Rectal smooth muscle tissue (tissue), 1 donor: ENCODE data around the gene EXT2.
A peak's percentile ranks its signal among the peaks of the same experiment; 100 is the strongest.

Source experiments
- H3K27ac ChIP-seq: one replicate; pipeline ENCODE4 v1.7.0; 2013; ENCODE audit warnings: low read depth, low read length, inconsistent platforms
- H3K27me3 ChIP-seq: one replicate; pipeline ENCODE4 v1.7.0; 2013; ENCODE audit warnings: low read length; ENCODE audit not compliant: control insufficient read depth, insufficient read depth
- H3K36me3 ChIP-seq: one replicate; pipeline ENCODE4 v1.7.0; 2013; ENCODE audit warnings: low read length; ENCODE audit not compliant: control insufficient read depth, insufficient read depth
- H3K4me1 ChIP-seq: one replicate; pipeline ENCODE4 v1.7.0; 2013; ENCODE audit warnings: low read length; ENCODE audit not compliant: control insufficient read depth, insufficient read depth
- H3K4me3 ChIP-seq: one replicate; pipeline ENCODE4 v1.7.0; 2013; ENCODE audit warnings: low read length
- H3K9ac ChIP-seq: one replicate; pipeline ENCODE4 v1.7.0; 2013; ENCODE audit warnings: low read length

EXT2 gene

DNA sequence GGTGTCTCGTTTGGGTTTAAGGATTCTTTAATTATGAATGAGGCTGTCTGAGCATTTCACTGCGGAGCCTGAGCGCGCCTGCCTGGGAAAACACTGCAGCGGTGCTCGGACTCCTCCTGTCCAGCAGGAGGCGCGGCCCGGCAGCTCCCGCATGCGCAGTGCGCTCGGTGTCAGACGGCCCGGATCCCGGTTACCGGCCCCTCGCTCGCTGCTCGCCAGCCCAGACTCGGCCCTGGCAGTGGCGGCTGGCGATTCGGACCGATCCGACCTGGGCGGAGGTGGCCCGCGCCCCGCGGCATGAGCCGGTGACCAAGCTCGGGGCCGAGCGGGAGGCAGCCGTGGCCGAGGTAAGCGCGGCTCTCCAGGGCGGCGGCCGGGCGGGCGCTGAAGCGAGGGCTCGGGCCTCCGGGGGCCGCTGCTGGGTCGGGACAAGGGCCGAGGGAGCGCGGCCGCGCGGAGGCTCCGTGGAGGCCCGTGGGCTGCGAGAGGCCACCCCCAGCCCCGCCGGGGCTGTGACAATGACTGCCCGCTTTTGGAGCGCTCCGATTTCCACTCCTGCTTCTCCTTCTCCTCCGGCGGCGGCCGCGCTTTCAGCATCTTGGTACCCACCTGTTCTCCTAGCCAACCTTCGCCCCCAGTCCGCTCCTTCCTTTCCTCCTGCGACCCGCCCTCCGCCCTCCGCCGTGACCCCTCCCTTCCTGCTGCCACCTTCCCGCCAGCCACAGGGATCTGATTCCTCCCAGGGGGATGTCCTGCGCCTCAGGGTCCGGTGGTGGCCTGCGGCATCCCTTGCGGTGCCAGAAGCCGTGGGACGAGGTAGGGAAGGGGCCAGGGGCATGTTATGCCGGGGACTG lies at the start of gene EXT2:
EXT2 (plus strand) TSS at position 173 of the 854 bp plus-strand sequence. CDS start 12,035 bp downstream, outside the sequence.
- Histone ChIP-seq H3K4me1 (peaks cover 7% of the 10 kb centered on the region), H3K27me3 (no peaks in the 10 kb centered on the region), H3K4me3 (peak within 1 kb of the TSS; percentile 87), H3K27ac (peak within 1 kb of the TSS; percentile 68), H3K9ac (peak within 1 kb of the TSS; percentile 72), H3K36me3 (no peaks in the 10 kb centered on the region)

- H3K36me3 ChIP-seq = no peaks in the 10 kb centered on the region
- H3K27me3 ChIP-seq = no peaks in the 10 kb centered on the region
- no peak overlapping the region for H3K9ac ChIP-seq
- H3K27ac ChIP-seq = no peak overlapping the region
- H3K4me3 ChIP-seq = no peak overlapping the region
- H3K4me1 ChIP-seq = no peaks in the 10 kb centered on the region
Measured at GRCh38 chr11:44046182-44046581, 49.3 kb upstream of the EXT2 start.

GRCh38 chr11:44047298-44047697 lies 48.2 kb upstream of the EXT2 start:
- H3K27me3 ChIP-seq = no peaks in the 10 kb centered on the region
- H3K9ac ChIP-seq = no peak overlapping the region
- no peaks in the 10 kb centered on the region for H3K36me3 ChIP-seq

DNA sequence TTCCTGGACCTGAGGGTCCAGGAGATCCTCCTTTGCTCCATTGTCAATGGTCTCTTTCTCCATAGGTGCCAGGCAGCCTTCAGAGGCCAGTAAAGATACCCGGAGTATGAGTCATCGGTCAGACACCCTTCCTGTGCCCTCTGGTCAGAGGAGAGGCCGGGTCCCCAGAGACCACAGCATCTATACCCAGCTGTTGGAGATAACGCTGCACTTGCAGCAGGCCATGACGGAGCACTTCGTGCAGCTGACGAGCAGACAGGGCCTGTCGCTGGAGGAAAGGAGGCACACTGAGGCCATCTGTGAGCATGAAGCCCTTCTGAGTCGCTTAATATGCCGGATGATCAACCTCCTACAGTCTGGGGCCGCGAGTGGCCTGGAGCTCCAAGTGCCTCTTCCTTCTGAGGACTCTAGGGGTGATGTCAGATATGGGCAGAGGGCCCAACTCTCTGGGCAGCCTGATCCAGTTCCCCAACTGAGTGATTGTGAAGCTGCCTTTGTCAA lies 47.5 kb upstream of the EXT2 start, which contains the start of gene ACCSL:
ACCSL (plus strand) TSS at position 51 of the 501 bp plus-strand sequence; CDS start at position 107, 56 bp downstream.
- H3K27ac ChIP-seq = no peak within 1 kb of the TSS
- no peak within 1 kb of the TSS for H3K4me3 ChIP-seq
- H3K27me3 ChIP-seq = no peaks in the 10 kb centered on the region
- no peaks in the 10 kb centered on the region for H3K4me1 ChIP-seq
- H3K9ac ChIP-seq = no peak within 1 kb of the TSS
- no peaks in the 10 kb centered on the region for H3K36me3 ChIP-seq

More at GRCh38 chr11:44047298-44047697, 48.2 kb upstream of the EXT2 start:
- no peaks in the 10 kb centered on the region for H3K4me1 ChIP-seq
- H3K27ac ChIP-seq = no peak overlapping the region
- no peak overlapping the region for H3K4me3 ChIP-seq

DNA sequence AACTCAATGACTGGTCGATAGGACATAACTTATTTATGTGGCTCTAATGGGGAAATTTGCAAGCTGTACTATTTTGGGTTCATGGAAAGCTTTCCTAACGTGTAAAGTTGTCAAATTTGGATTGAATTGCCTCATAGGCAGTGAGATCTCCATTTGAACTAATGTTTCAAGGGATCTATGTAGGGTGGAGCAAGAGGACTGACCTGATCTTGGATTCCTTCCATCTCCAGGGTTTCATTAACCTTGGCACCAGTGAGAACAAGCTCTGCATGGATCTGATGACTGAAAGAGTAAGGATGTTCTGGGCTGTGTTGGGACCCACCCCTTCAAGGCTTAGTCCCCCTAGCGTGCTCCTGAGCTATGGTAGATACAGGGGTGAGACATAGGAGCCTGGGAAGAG lies 45.6 kb upstream of the EXT2 start:
- no peaks in the 10 kb centered on the region for H3K36me3 ChIP-seq
- no peaks in the 10 kb centered on the region for H3K4me1 ChIP-seq
- no peak overlapping the region for H3K27ac ChIP-seq
- no peaks in the 10 kb centered on the region for H3K27me3 ChIP-seq
- H3K4me3 ChIP-seq = no peak overlapping the region
- no peak overlapping the region for H3K9ac ChIP-seq

GRCh38 chr11:44051171-44051570 lies 44.3 kb upstream of the EXT2 start:
- Histone ChIP-seq H3K4me3 (no peak overlapping the region), H3K36me3 (no peaks in the 10 kb centered on the region), H3K27ac (no peak overlapping the region), H3K27me3 (no peaks in the 10 kb centered on the region), H3K9ac (no peak overlapping the region), H3K4me1 (no peaks in the 10 kb centered on the region)

- no peaks in the 10 kb centered on the region for H3K4me1 ChIP-seq
- no peak overlapping the region for H3K9ac ChIP-seq
- no peaks in the 10 kb centered on the region for H3K27me3 ChIP-seq
- no peak overlapping the region for H3K27ac ChIP-seq
- H3K4me3 ChIP-seq = no peak overlapping the region
- H3K36me3 ChIP-seq = no peaks in the 10 kb centered on the region
Measured at GRCh38 chr11:44057340-44057739, 38.1 kb upstream of the EXT2 start.

GRCh38 chr11:44058275-44058674 lies 37.2 kb upstream of the EXT2 start:
- H3K4me3 ChIP-seq = no peak overlapping the region
- H3K27me3 ChIP-seq = no peaks in the 10 kb centered on the region
- H3K4me1 ChIP-seq = no peaks in the 10 kb centered on the region
- H3K27ac ChIP-seq = no peak overlapping the region
- H3K36me3 ChIP-seq = no peaks in the 10 kb centered on the region
- no peak overlapping the region for H3K9ac ChIP-seq

DNA sequence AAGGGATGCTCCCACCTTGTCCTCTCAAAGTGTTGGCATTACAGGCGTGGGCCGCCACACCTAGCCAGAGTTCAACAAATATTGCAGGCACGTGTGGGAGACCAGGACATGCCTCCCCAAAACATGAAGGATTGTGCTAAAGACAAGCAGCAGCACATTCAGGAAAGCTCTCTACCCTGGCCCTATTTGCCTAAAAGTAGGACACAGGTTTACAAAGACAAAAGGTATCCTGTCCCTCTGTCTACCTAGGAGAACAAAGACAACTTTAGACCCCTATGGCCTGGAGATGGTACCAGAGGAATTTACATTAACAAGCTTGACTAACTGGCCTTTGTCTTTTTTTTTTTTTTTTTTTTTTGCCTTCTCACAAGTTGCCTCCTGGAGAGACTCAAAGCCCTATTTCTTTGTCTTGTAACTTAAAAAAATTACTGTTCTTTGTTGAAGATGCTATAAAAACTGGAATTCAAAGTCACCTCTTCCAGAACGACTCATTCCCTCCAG lies 30.3 kb upstream of the EXT2 start:
- H3K27ac ChIP-seq = peak overlapping the region; percentile 92
- H3K4me3 ChIP-seq = no peak overlapping the region
- no peaks in the 10 kb centered on the region for H3K27me3 ChIP-seq
- H3K4me1 ChIP-seq = no peaks in the 10 kb centered on the region
- H3K9ac ChIP-seq = no peak overlapping the region
- no peaks in the 10 kb centered on the region for H3K36me3 ChIP-seq

DNA sequence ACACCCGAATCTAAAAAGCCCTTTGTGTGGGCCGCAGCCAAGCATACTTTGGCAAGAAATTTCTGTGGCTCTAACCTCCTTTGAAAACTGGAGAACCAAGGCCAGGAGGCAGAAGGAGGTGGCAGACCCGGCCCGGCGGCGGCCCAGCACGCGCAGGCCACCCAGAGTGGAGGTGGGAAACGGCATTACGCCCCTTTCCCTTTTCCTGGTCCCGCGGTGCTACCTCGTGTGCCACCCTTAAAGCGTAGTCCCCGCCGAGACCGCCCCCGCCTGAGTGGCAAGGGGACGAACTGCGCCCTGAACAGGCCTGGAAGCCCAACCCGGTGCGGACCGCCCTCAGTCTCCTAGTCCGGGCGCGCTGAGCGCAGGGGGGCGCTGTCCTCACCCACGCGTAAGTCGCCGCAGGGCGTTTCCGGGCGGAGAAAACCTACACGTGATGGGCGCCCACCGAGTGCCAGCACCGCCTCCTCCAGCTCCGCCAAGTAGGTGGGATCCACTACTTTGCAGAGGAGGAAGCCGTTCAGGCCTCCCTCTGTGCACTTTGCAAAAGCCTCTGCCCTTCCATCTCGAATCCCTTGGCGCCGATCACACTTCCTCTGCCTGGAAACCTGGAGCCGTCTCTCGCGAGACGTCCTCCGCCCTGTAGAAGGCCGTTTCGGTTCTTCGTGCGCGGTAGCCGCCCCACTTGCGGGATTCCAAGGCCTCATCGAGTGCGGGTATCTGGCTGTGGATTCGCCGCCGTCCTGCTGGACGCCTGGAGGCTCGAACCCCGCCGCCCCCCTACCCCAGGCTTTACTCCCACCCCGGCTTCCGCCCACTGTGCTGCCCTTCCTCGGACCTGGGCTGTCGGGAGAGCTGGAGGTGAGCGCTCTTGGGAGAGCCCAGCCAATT lies 29.4 kb upstream of the EXT2 start, which contains the start of gene ACCS:
ACCS (plus strand) TSS at position 430 of the 891 bp plus-strand sequence. CDS start 1,358 bp downstream, outside the sequence.
- H3K4me1 ChIP-seq = no peaks in the 10 kb centered on the region
- no peaks in the 10 kb centered on the region for H3K36me3 ChIP-seq

DNA sequence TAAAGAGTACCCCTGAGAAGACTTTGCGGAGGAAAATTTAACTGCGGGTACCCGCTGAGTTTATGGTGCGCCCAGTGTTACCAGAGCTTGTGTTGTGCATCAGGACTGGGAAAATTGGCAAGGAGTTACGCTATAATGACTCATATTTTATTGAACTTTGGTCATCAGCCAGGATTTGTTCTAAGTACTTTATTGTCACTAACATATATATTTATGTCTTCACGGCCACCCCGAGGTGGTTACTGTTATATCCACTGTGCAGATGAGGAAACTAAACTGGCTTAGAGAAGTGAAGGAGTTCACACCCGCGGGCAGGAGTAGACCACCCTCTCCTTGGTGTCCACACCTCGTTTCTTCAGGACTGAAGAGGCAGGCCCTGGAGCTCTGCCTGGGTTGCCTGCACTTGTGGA lies 28.7 kb upstream of the EXT2 start:
- Histone ChIP-seq H3K4me3 (peak overlapping the region; percentile 77), H3K27ac (peak overlapping the region; percentile 92), H3K4me1 (no peaks in the 10 kb centered on the region), H3K9ac (no peak overlapping the region), H3K27me3 (no peaks in the 10 kb centered on the region), H3K36me3 (peaks cover 4% of the 10 kb centered on the region)

More for the DNA sequence above, 29.4 kb upstream of the EXT2 start, which contains the start of gene ACCS:
- peak within 1 kb of the TSS; percentile 76 for H3K9ac ChIP-seq
- no peaks in the 10 kb centered on the region for H3K27me3 ChIP-seq
- H3K27ac ChIP-seq = peak within 1 kb of the TSS; percentile 92
- peak within 1 kb of the TSS; percentile 77 for H3K4me3 ChIP-seq

DNA sequence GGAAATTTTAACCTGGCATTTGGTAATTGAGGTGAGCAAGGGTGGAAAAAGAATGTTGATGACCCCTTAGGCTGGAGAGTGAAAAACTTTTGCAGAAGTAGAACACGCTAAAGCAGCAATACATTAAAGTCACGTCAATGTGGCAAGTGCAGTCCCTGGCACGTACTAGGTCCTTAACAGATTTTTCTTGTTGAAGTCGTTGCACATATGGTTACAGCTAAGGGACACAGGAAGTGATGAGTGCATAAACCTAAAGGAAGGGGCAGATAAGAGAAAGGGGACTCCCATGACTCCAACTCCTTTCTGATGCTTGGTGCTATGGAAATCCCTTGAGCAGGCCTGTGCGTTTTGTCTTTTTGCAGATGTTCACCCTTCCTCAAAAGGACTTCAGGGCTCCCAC lies 28.2 kb upstream of the EXT2 start:
- H3K36me3 ChIP-seq = peaks cover 4% of the 10 kb centered on the region
- no peaks in the 10 kb centered on the region for H3K4me1 ChIP-seq
- no peaks in the 10 kb centered on the region for H3K27me3 ChIP-seq
- peak overlapping the region; percentile 77 for H3K4me3 ChIP-seq
- H3K9ac ChIP-seq = no peak overlapping the region
- H3K27ac ChIP-seq = no peak overlapping the region
